Fibroblast of lung (primary cell): Measurements from ENCODE around the gene ACAD8. TPM values are rescaled to one million over a fixed set of nuclear protein-coding genes. Genes with fewer than 3 reads are reported as not detected.

Source experiments
- DNase-seq, 2 donors: peaks; one replicate each; pipeline versions ENCODE4 v3.0.0 to v3.0.0-alpha.2; 2010; ENCODE audit warnings: low read depth in 2 of 2
- H2AFZ ChIP-seq: 2 replicates; pipeline ENCODE4 v1.5.1; 2012; ENCODE audit warnings: low read length, control low read depth, inconsistent platforms
- H3K27ac ChIP-seq: 2 replicates; pipeline ENCODE4 v1.5.1; 2011; ENCODE audit warnings: low read length, control low read depth; ENCODE audit not compliant: insufficient read depth
- H3K27me3 ChIP-seq: 2 replicates; pipeline ENCODE4 v1.5.1; 2011; ENCODE audit warnings: mild to moderate bottlenecking, low read length; ENCODE audit not compliant: control insufficient read depth, insufficient read depth
- H3K36me3 ChIP-seq: 2 replicates; pipeline ENCODE4 v1.5.1; 2011; ENCODE audit warnings: low read length; ENCODE audit not compliant: control insufficient read depth, insufficient read depth
- H3K4me1 ChIP-seq: 2 replicates; pipeline ENCODE4 v1.5.1; 2011; ENCODE audit warnings: low read length; ENCODE audit not compliant: control insufficient read depth, insufficient read depth; ENCODE audit errors: extremely low read depth
- H3K4me2 ChIP-seq: 2 replicates; pipeline ENCODE4 v1.5.1; 2011; ENCODE audit warnings: low read length, control low read depth; ENCODE audit not compliant: insufficient read depth; ENCODE audit errors: extremely low read depth
- H3K4me3 ChIP-seq, 4 experiments: fragments of 200-600 bp in 1 of 4; sonication (generic) in 1 of 4; replicated peaks in 1 of 4; 2 replicates each; pipeline ENCODE4 v1.5.1; 2011 to 2016; ENCODE audit warnings: low read length in 4 of 4, low read depth in 3 of 4, mild to moderate bottlenecking in 3 of 4, control low read depth in 2 of 4, inconsistent platforms in 1 of 4, mixed read lengths in 1 of 4; ENCODE audit not compliant: insufficient read depth in 1 of 4; ENCODE audit errors: control extremely low read depth in 1 of 4
- H3K79me2 ChIP-seq: 2 replicates; pipeline ENCODE4 v1.5.1; 2012; ENCODE audit warnings: mild to moderate bottlenecking, low read length, inconsistent platforms; ENCODE audit not compliant: control insufficient read depth, insufficient read depth
- H3K9ac ChIP-seq: 2 replicates; pipeline ENCODE4 v1.5.1; 2011; ENCODE audit warnings: mild to moderate bottlenecking, low read length, control low read depth; ENCODE audit not compliant: insufficient read depth
- H3K9me3 ChIP-seq: 2 replicates; pipeline ENCODE4 v1.5.1; 2012; ENCODE audit warnings: low read depth, low read length; ENCODE audit not compliant: control insufficient read depth, insufficient read depth
- H4K20me1 ChIP-seq: 2 replicates; pipeline ENCODE4 v1.5.1; 2011; ENCODE audit warnings: low read length; ENCODE audit not compliant: control insufficient read depth, insufficient read depth; ENCODE audit errors: extremely low read depth
- CTCF ChIP-seq, 2 donors: IDR thresholded peaks in 1 of 2; conservative IDR thresholded peaks in 1 of 2; 1 replicate in 1 of 2; 2 replicates in 1 of 2; pipeline ENCODE4 v1.5.1; 2011 to 2012; ENCODE audit warnings: low read length in 2 of 2, control low read depth in 1 of 2, inconsistent platforms in 1 of 2, low read depth in 1 of 2, mild to moderate bottlenecking in 1 of 2
- EZH2 ChIP-seq: IDR thresholded peaks from 2 replicates; pipeline ENCODE4 v1.5.1; 2012; ENCODE audit warnings: low read length, control low read depth, mild to moderate bottlenecking; ENCODE audit errors: missing control alignments
- polyA plus RNA-seq, 2 donors: library from polyadenylated mRNA; depleted of rRNA in 1 of 2; stranded (reverse) in 1 of 2; unstranded in 1 of 2; fragments of >200 nt; gene quantifications; 2 replicates each; pipeline ENCODE4 v1.2.1, GENCODE V29; 2011 to 2012; ENCODE audit warnings: missing spikeins in 1 of 2
- total RNA-seq: library from RNA; depleted of rRNA; stranded (reverse); fragments of >200 nt; gene quantifications from 2 replicates; pipeline ENCODE4 v1.2.1, GENCODE V29; 2014

Gene ACAD8
- total and polyA plus RNA-seq, 2 donors (not counting 1 experiment from before 2014, with no cell fraction given), result 16.8 to 19.6 TPM

DNA sequence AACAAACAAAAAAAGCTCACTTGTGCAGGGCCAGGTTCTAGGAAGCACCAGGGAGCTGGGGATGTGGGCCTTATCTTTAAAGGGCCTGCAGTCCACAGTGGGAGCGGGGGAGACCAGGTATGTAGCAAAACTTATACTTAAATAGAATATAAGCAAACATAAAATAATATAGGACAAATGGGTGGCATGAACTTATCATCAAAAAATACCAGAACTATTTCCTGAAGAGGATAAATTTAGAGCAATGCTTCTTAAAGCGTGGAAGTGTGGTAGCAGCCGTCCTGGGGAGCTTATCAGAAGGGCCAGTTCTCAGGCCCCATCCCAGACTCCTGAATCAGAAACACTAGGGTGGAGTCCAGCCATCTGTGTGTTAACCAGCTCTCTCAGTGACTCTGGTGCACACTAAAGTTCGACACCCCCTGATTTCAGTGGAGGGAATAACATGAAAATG, 19.6 kb upstream of the ACAD8 start:
- Histone ChIP-seq H3K4me2 (no peak overlapping the region), H3K4me3 (no peak overlapping the region), H3K9me3 (no peaks in the 10 kb centered on the region), H3K9ac (no peak overlapping the region), H4K20me1 (no peaks in the 10 kb centered on the region), H3K27ac (no peak overlapping the region), H3K36me3 (no peaks in the 10 kb centered on the region), H3K27me3 (no peaks in the 10 kb centered on the region), H2AFZ (no peak overlapping the region), H3K4me1 (no peaks in the 10 kb centered on the region), H3K79me2 (peaks cover 26% of the 10 kb centered on the region)
- TF ChIP-seq EZH2, result no peak
- TF ChIP-seq CTCF (conservative IDR thresholded peaks at IDR 0.05 in 1 of 2, IDR thresholded peaks at IDR 0.05 in 1 of 2; ENCODE audit: low read depth in 1 of 2, low read length in 2 of 2), result no peak
- DNase-seq, result no peak

DNA sequence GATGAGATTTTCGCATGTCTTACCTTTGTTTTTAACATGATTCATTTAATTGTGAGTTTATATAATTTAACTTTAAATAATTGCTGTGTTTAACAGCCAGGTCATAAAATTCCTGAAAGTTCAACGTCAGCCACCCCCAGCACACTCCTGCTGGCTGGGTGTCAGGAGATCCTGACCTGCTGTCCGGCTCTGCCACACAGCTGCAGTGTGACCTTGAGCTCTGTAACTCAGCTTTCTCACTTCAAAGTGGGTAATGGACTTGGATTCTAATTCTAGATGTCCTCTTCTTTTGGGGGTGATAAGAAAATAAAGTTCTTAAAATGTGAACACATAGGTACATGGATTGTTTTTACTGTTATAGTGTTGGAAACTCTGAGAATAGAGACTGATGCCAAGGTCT, 18.0 kb upstream of the ACAD8 start:
- Histone ChIP-seq H3K4me2 (no peak overlapping the region), H3K27me3 (no peaks in the 10 kb centered on the region), H3K9ac (no peak overlapping the region), H3K79me2 (peaks cover 12% of the 10 kb centered on the region), H3K9me3 (no peaks in the 10 kb centered on the region), H3K36me3 (peaks cover 3% of the 10 kb centered on the region), H4K20me1 (no peaks in the 10 kb centered on the region), H3K4me3 (no peak overlapping the region), H3K27ac (no peak overlapping the region), H3K4me1 (no peaks in the 10 kb centered on the region), H2AFZ (no peak overlapping the region)
- TF ChIP-seq CTCF (conservative IDR thresholded peaks at IDR 0.05 in 1 of 2, IDR thresholded peaks at IDR 0.05 in 1 of 2; ENCODE audit: low read depth in 1 of 2, low read length in 2 of 2) (no peak), EZH2 (no peak)
- DNase-seq, result no peak

DNA sequence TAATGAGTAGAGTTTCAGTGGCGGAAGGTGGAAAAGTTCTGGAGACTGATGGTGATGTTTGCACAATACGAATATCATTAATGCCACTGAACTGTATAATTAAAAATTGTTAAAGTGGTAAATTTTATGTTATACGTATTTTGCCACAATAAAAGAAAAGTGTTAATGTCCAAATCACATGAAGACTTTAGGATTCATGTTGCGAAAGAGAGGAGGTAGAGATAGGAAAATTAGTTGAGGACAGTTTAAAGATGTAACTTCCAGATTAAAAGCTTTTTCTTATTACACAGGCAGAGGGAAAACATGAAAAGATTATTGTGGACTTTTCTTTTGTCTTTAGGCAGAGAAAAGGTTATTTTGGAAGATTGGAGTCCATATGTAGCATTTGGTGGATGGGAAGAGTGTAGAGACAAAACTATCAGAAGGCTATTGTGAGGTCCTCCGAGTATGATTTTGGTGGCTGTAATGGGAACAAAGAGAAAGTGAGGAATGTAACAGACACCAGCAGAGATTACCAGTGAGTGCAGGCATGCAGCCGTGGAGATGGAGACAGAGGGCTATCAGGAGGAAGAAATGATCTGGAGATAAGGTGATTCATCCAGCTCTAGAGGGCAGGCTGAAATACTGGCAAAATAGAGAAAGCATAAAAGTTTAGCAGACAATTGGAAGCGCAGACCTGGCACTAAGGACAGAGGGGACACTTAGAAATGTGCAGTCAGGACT, 16.4 kb upstream of the ACAD8 start:
- no peak overlapping the region for H3K27ac ChIP-seq
- H3K4me3 ChIP-seq, result no peak overlapping the region
- no peaks in the 10 kb centered on the region for H3K4me1 ChIP-seq
- no peaks in the 10 kb centered on the region for H3K9me3 ChIP-seq
- no peak overlapping the region for H2AFZ ChIP-seq
- no peaks in the 10 kb centered on the region for H4K20me1 ChIP-seq
- no peaks in the 10 kb centered on the region for H3K27me3 ChIP-seq
- peaks cover 3% of the 10 kb centered on the region for H3K36me3 ChIP-seq
- DNase-seq, result no peak
- H3K9ac ChIP-seq, result no peak overlapping the region
- TF ChIP-seq CTCF (conservative IDR thresholded peaks at IDR 0.05 in 1 of 2, IDR thresholded peaks at IDR 0.05 in 1 of 2; ENCODE audit: low read depth in 1 of 2, low read length in 2 of 2), result no peak
- no peak for TF ChIP-seq EZH2
- H3K4me2 ChIP-seq, result no peak overlapping the region
- H3K79me2 ChIP-seq, result peaks cover 7% of the 10 kb centered on the region
